GM21423 (cell line): ENCODE data around the gene CERK.
"Not testable (repeated sequence)": the region's sequence is repeated elsewhere in the genome, so short reads cannot be mapped to it uniquely, and the experiment has no call there.

ENCODE experiments used
- ATAC-seq: cut with Tn5 transposase; IDR thresholded peaks from one replicate; pipeline ENCODE4 v1.9.1; 2021; ENCODE audit warnings: mild to moderate bottlenecking, moderate library complexity; ENCODE audit not compliant: unreplicated experiment

CERK gene

GRCh38 chr22:46651316-46651715, 86.7 kb downstream of the CERK start:
- ATAC-seq, result no peak

GRCh38 chr22:46650078-46650810, 87.8 kb downstream of the CERK start:
- no peak for ATAC-seq

GRCh38 chr22:46649141-46650077, 88.6 kb downstream of the CERK start:
- ATAC-seq, result no peak

DNA sequence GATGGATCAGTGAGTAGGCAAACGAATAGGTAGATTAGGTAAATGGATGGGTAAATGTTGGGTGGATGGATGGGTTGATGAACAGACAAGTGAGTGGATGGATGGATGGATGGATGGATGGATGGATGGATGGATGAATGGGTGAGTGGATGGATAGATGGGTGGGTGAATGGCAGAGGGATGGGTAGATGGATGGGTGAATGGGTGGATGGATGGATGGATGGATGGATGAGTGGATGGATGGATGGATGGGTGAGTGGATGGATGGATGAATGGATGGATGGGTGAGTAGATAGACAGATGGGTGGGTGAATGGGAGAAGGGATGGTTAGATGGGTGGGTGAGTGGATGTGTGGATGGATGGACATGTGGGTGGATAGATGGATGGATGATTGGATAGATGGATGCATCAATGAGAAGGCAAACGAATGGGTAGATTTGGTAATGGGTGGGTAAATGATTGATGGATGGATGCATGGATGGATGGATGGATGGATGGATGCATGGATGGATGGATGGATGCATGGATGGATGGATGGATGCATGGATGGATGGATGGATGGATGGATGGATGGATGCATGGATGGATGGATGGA, 89.7 kb downstream of the CERK start:
- ATAC-seq, result not testable (repeated sequence)

GRCh38 chr22:46646531-46647215, 91.4 kb downstream of the CERK start:
- ATAC-seq, result no peak

DNA sequence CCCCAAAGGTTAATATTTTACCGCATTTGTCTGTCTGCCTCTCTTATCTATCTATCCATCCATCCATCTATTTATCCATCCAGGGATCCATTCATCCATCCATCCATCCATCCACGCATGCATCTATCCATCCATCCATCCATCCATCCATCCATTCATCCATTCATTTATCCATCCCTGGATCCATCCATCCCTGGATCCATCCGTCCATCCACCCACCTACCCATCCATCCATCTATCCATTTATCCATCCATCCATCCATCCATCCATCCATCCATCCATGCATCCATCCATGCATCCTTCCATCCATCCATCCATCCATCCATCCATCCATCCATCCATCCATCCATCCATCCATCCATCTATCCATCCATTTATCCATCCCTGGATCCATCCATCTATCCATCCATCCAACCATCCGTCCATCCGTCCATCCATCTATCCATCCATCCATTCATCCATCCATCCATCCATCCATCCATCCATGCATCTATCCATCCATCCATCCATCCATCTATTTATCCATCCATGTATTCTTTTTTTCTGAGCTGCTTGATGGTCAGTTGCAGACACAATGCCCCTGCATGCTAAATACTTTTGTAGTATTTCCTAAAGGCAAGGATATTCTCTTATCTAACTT, 95.1 kb downstream of the CERK start:
- ATAC-seq, result not testable (repeated sequence)

DNA sequence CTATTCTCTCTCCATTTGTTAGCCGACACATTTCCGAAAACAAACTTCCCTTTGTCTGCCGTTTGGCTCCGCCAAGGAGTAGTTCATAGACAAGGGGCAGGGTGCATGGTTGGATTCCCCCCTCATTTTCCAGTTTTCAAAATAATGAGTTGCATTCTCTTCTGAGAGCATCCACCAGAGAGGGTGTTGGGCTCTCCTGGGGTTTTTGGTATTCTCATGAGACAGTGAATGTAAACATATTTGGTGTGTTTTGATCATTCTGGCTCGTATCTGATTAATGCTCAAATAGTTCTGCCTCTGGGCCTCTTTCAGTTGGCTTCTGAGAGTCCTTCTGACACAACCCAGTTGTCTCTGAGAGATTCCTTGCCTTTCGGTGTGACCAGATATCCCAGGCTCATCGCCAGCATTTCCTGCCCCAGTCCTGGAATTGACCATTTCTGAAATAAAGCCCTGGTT, 96.2 kb downstream of the CERK start:
- ATAC-seq, result no peak

- no peak for ATAC-seq
Observed at GRCh38 chr22:46640293-46641055, 97.6 kb downstream of the CERK start.

DNA sequence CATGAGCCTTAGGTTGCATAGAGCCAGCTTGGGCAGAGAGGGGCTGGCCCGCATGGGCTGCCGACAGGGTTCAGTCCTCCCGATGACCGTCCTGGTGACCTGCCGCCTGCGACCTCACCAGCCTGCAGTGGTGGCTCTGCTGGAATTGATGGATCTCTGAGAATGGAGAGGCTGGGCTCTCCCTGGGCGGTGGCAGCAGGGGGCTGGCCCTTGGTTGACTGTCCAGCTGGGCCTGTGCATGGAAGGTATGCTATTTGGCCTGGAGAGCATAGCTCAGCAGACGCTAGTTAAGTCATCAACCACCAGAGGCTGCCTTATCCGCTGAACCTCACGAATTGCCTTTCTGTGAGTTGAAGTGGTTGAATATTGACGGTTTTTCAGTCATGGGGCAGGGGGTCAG, 98.2 kb downstream of the CERK start:
- ATAC-seq, result no peak

GRCh38 chr22:46638601-46639431, 99.2 kb downstream of the CERK start:
- no peak for ATAC-seq

- no peak for ATAC-seq
Observed at GRCh38 chr22:46637711-46638600, 100.1 kb downstream of the CERK start.

DNA sequence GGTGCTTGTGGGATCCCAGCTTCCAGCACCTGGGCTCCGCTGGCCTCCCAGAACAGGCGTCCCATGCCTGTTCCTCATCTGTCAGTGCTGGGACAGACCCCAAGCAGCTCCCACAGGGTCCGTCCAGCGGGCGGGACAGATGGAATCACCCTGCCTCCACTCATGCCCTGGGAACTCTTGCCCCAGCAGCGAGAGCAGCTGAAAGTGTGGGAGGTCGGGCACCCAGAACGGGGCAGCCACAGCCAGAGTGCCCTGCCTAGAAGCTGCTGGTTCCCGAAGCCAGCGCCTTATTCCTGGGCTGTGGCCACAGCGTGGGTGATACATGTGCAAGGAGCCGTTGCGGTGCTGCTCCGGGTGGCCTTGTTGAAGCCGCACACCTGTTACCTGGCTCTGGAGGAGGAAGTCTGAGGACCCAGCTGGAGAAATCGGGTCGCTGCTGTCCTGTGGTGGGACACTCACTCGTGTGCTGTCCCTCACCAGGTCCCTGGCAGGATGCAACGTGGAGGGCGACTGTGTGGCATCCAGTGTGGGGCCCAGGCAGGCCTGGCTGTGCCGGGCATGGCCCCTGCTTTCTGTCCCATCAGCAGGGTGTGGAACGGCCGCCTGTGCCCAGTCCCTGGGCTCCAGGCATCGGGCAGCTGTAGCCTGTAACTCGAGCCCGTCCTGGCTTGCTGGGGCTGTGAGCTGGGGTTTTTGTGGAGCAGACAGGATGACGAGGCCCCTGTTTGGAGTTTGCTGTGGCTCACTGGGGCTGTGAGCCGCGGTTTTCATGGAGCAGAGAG, 101.6 kb downstream of the CERK start:
- ATAC-seq, result no peak

DNA sequence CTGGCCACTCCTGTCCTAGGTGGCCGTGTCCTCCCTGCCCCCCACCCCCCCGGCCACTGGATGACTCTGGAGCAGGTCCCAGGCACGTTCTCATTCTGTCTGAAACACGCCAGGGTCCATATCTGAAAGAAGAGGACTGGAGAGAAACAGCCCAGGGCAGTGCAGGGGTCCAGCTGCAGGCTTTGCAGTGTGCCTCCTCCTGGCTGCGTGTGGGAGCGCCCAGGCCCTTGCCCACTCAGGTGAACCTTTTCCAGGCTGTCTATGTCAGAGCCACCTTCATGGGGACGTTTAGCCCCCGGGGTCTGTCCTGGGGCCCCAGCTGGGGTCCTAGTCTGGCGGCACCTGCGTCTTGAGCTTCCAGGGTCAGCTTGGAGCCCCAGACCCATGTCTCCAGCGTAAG, 102.3 kb downstream of the CERK start:
- no peak for ATAC-seq

DNA sequence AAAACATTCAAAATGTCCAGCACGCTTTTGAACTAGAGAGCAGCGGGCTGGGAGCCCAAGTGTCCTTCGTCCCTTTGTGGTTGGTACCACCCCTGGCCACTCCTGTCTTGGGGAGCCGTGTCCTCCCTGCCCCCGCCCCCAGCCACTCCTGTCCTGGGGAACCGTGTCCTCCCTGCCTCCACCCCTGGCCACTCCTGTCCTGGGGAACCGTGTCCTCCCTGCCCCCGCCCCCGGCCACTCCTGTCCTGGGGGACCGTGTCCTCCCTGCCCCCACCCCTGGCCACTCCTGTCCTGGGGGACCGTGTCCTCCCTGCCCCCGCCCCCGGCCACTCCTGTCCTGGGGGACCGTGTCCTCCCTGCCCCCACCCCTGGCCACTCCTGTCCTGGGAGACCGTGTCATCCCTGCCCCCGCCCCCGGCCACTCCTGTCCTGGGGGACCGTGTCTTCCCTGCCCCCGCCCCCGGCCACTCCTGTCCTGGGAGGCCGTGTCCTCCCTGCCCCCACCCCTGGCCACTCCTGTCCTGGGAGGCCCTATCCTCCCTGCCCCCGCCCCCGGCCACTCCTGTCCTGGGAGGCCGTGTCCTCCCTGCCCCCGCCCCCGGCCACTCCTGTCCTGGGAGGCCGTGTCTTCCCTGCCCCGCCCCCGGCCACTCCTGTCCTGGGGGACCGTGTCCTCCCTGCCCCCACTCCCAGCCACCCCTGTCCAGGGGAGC, 102.9 kb downstream of the CERK start:
- ATAC-seq, result not testable (repeated sequence)
